ENCODE results near the gene COL5A1. TPM values are rescaled to one million over a fixed set of nuclear protein-coding genes. Genes with fewer than 3 reads are reported as not detected.

The COL5A1 gene
- total RNA-seq, 1 donor from 2014 or later: 99.6 TPM

- Histone ChIP-seq H3K4me1 (no peaks in the 10 kb centered on the region), H3K27ac (no peak overlapping the region)
Observed at GRCh38 chr9:134725605-134725940, 84.0 kb downstream of the COL5A1 start.

GRCh38 chr9:134726026-134726721 lies 84.6 kb downstream of the COL5A1 start:
- Histone ChIP-seq H3K4me1 (no peaks in the 10 kb centered on the region), H3K4me3 (no peak overlapping the region), H3K9me3 (no peaks in the 10 kb centered on the region), H3K27me3 (no peaks in the 10 kb centered on the region), H3K36me3 (peaks cover 14 to 29% of the 10 kb centered on the region in 2 donors), H3K27ac (no peak overlapping the region)
- no peak for TF ChIP-seq CTCF (IDR thresholded peaks at IDR 0.05)
- no peak for DNase-seq (ENCODE audit: low spot score in 2 of 2)
- intact Hi-C loops (cut with DNase I): no loop called here

More at GRCh38 chr9:134725605-134725940, 84.0 kb downstream of the COL5A1 start:
- Histone ChIP-seq H3K9me3 (no peaks in the 10 kb centered on the region), H3K36me3 (peaks cover 10 to 24% of the 10 kb centered on the region in 2 donors), H3K4me3 (no peak overlapping the region), H3K27me3 (no peaks in the 10 kb centered on the region)
- DNase-seq (ENCODE audit: low spot score in 2 of 2): no peak
- TF ChIP-seq CTCF (IDR thresholded peaks at IDR 0.05): no peak
- intact Hi-C loops (cut with DNase I): no loop called here

- no peaks in the 10 kb centered on the region for H3K4me1 ChIP-seq
- intact Hi-C loops (cut with DNase I): no loop called here
- TF ChIP-seq CTCF (IDR thresholded peaks at IDR 0.05): no peak
- no peak overlapping the region for H3K27ac ChIP-seq
- no peaks in the 10 kb centered on the region for H3K27me3 ChIP-seq
- no peak for DNase-seq (ENCODE audit: low spot score in 2 of 2)
- no peak overlapping the region for H3K4me3 ChIP-seq
- peaks cover 19 to 27% of the 10 kb centered on the region in 2 donors for H3K36me3 ChIP-seq
- no peaks in the 10 kb centered on the region for H3K9me3 ChIP-seq
Observed at GRCh38 chr9:134726722-134727034, 85.1 kb downstream of the COL5A1 start.

- peaks cover 26 to 32% of the 10 kb centered on the region in 2 donors for H3K36me3 ChIP-seq
- no peak overlapping the region for H3K27ac ChIP-seq
- no peaks in the 10 kb centered on the region for H3K27me3 ChIP-seq
- intact Hi-C loops (cut with DNase I): no loop called here
- no peaks in the 10 kb centered on the region for H3K9me3 ChIP-seq
- DNase-seq (ENCODE audit: low spot score in 2 of 2): no peak
- no peaks in the 10 kb centered on the region for H3K4me1 ChIP-seq
- no peak overlapping the region for H3K4me3 ChIP-seq
- TF ChIP-seq CTCF (IDR thresholded peaks at IDR 0.05): no peak
Observed at GRCh38 chr9:134728021-134728795, 86.6 kb downstream of the COL5A1 start.

GRCh38 chr9:134728801-134729495 lies 87.3 kb downstream of the COL5A1 start:
- Histone ChIP-seq H3K27ac (no peak overlapping the region), H3K27me3 (no peaks in the 10 kb centered on the region), H3K4me1 (peaks cover 0 to 2% of the 10 kb centered on the region in 2 donors), H3K9me3 (no peaks in the 10 kb centered on the region), H3K4me3 (no peak overlapping the region), H3K36me3 (peaks cover 26 to 32% of the 10 kb centered on the region in 2 donors)
- intact Hi-C loops (cut with DNase I): no loop called here
- TF ChIP-seq CTCF (IDR thresholded peaks at IDR 0.05): no peak
- DNase-seq (ENCODE audit: low spot score in 2 of 2): no peak
